NCI-H446 treated with DMSO at 0.1 percent for 48 hours (cell line): Measurements from ENCODE around the gene HES2.
"Not testable (repeated sequence)": the region's sequence is repeated elsewhere in the genome, so short reads cannot be mapped to it uniquely, and the experiment has no call there.

ENCODE experiments used
- DNase-seq: peaks from one replicate; lab custom pipeline; 2025; lab: John Stamatoyannopoulos, UW

The HES2 gene, protein sequence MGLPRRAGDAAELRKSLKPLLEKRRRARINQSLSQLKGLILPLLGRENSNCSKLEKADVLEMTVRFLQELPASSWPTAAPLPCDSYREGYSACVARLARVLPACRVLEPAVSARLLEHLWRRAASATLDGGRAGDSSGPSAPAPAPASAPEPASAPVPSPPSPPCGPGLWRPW

DNA sequence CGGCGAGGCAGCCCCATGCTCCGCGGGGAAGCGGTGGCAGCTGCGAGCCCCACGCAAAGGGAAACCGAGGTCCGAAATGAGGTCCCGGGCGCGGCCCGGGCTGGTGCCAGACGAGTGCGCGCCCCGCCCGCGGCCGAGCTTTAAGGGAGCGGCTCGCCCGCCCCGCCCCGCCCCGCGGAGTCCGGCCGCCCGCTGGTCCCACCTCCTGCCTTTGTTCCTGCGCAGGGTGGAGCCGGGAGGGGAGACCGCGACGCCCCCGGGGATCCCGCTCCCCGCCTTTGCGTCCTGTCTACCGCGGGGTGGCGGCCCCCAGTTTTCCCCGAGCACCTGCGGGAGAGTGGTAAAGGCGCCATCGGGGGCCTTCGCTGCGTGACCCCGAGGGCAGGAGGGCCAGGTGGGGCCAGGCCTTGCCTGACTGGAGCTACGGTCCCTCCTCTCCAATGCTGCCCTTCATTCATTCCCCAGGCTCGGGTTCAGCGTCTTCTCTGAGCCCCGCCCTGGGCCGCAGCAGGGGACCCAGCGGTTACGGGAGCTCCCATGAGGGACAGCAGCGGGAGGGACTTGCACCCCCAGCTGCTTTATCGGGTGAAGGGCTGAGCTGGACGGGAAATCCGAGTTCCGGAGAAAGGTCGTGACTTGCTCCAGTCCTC lies at the start of gene HES2:
TSS of gene HES2 (minus strand) at position 116 of the 650 bp plus-strand sequence. CDS start at position 17, 99 bp downstream.
- DNase-seq: no peak

DNA sequence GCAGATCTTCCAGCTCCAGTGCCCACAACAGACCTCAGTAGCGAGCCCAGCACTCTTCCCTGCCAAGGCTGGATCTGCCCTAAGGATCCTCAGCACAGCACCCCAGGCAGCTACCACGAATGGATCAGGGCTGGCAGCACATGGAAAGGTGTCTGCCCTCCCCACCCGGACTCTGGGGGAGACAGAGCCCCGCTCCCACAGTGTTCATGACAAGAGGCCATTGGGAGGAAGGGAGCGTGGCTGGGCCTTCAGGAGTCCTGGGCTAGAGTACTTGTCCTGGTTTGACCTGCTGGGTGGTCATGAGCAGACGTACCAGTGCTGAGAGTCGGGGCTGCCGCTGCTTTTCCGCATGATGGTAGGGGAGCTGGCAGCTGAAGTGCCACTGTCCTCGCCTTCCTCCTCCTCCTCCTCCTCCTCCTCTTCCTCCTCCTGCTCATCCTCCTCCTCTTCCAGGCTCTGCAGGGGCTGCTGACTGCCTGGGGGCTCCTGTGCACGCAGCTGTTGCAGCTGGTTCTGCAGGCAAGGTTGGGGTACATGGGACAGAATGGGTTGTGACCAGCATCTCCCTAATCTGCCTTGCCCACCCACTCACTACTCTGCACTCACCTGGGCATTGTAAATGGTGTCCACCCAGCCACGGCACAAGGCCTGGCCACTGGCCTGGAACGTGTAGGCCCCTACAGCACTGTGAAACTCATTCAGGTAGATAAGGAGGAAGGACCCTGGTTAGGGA lies 49.2 kb upstream of the HES2 start:
- no peak for DNase-seq

GRCh38 chr1:6467744-6468688 lies 48.3 kb upstream of the HES2 start:
- no peak for DNase-seq

DNA sequence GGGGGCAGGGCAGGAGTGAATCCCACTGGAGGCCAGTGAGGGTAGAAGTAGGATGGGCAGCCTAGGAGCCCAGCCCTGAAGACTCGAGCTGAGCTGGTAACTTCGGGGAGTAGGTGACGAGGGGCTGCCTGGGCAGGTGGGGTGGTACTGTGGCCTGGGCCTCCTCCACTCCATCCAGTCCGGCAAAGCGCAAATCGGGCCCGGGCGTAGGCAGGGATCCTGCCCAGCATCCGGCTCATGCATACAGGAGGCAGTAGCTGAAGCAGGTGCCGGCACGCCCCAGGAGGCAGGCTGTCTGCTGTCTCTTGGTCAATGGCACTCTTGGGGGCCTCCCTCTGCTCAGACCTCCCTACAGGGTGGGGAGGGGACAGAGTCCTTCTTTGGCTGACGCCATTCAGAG lies 47.5 kb upstream of the HES2 start:
- no peak for DNase-seq

DNA sequence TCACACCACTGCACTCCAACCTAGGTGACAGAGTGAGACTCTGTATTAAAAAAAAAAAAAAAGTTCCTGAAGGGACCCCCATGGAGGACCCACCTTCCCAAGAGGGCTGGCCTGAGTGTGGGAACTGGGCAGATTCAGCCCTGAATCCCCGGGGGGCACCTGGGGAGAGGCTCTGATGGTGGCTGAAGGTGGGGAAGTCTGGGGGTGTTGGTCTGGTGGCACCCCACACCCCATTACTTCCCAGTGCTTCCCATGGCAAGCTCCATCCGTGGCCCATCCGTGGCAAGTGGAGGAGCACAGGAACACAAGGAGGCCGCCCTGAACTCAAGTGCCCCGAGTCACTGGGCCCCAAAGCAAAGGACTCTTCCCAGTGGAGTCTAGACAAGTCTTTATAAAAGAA lies 47.0 kb upstream of the HES2 start:
- no peak for DNase-seq

- DNase-seq: no peak
These were observed 46.3 kb upstream of the HES2 start, which contains the start of gene TNFRSF25 for GRCh38 chr1:6466023-6466422. Gene TNFRSF25, minus strand, starts transcription at chr1:6466173. Its CDS starts 66 bp downstream, at chr1:6466107.

DNA sequence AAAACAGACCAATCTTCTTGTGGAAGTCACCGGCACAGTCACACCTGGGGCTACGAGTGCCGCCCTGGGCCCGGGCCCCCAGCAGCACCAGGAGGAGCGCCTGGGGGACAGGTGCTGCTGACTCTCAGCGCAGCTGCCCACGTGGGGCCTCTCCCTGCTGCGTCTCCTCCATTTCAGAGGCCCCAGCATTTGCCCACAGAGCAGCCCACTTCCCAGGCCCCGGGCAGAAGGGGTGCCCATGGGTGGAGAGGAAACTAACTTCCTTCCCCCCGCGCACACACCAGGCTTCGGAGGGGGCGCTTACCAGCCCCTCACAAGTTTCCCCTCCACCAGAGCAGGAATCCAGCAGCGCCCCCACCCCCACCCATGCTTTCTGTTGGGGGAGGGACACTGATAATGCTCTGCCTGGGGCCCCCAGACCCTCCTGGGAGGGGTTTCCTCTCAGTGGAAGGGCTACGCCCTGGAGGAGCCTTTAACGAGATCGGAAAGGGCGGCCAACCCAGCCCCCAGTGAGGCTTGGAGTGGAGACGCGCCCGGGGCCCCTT lies 45.8 kb upstream of the HES2 start:
- DNase-seq: no peak

- no peak for DNase-seq
These were observed 45.2 kb upstream of the HES2 start for GRCh38 chr1:6464915-6465314.

DNA sequence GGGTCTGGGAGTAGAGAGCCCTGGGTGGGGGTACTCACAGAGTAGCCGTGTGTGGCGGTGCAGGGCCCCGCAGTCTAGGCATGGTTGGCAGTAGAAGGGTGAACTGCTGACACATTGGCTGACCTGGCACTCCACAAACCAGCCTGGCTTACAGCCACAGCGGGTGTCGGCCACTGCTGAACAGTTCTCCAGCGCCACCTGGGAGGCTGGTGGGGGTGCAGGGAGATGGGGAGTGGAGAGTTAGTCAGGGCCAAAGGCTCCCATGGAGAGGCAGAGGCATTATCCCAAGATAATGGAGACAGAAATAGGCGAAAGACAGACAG lies 44.8 kb upstream of the HES2 start:
- DNase-seq: no peak

DNA sequence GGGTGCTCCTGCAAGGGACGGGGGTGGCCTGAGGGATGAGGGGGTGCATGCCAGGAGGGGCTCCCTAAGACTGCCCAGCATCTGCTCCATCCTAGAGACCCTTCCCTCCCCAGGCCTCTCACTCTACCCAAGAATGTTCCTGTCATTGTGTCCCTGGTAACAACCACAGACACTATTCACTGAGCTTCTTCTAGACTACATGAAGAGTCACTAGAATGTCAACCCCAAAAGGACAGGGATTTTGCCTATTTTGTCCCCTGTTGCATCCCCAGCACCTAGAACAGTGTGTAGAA lies 43.3 kb upstream of the HES2 start:
- DNase-seq: no peak

DNA sequence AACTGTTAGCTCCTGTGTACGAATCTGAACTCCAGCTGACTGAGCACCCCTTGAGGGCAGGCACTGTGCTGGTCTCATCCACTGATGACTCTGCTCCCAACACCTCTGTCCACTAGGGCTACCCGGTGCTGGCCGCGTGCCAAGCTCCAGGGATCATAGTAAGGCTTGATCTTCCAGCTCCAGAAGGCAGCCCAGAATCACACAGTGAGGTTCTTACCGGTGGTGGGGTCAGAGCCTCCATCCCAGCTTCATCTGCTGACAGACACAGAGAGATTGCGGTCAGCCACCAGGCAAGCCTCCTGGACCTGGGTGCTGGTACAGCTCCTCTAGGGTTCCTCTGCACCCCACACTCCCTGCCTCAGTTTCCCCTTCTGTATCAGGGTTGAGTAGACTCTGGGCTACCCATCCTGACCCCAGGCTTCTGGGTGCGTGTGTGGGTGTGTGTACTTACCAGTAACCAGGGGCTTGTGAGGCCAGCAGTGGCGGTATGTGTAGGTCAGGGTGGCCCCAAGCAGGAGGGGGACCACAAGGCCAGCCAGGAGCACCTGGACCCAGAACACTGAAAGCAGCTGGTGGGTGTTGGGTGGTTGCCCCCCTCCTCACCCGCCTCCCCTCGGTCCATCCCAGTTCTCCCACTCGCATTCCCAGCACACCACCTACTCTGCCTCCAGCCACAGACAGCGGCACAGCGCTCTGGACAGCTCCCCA lies 42.8 kb upstream of the HES2 start:
- no peak for DNase-seq

DNA sequence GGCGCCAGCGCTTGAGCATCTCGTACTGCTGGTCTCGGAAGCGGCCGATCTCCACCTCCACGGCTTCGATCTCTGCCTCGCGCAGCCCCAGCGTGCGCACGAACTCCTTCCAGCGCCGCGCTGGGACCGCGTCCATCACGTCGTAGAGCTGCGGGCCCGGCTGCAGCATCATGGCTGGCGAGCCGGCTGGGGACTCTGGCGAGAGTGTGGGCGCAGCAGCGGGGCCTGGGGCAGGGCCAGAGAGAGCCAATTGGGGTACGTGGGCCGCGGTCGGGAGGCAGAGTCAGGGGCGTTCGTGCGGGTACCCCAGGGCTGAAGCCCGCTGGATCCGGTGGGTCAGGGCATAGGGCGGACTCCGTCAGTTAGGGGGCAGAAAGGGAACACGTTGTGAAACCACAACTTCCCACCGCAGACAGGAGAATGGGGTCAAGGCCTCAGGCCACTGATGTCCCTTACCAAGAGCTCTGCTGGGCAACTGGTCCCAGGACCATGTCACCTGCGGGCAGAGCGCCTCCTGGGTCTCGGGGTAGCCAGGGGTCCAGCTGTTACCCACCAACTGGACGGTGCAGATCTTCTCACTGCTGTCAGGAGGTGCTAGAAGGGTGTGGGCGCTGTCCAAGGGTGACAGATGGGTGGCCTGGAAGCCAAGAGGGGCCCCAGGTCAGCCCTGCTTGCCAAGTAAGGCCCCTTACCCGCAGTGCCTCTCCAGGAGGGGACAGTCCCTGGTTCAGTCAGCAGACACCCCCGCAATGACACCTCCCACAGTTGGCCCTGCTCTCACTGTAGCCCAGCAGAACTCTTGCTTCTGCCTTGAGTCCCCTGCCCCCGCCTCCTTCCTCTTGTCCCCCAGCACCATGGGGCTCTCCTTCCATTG lies 42.1 kb upstream of the HES2 start:
- DNase-seq: no peak

GRCh38 chr1:6461051-6461530 lies 41.4 kb upstream of the HES2 start:
- DNase-seq: no peak

- no peak for DNase-seq
These were observed 40.8 kb upstream of the HES2 start for GRCh38 chr1:6460301-6461050.

DNA sequence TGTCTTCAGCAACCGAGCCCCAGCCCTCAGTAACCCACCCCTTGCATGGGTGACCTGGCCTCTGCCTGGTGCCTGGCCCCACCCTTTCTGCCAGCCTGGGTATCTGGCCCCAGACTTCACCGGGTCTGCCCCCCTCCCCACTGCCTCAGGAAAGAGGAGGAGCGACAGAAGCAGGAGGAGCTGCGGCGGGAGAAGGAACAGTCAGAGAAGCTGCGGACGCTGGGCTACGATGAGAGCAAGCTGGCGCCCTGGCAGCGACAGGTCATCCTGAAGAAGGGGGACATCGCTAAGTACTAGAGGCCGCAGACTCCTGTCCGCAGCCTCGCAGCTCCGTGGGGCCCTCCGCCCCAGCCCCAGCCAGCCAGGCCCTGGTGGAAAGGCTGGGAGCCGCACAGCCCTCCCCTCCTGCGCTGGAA lies 40.1 kb upstream of the HES2 start:
- DNase-seq: no peak

- DNase-seq: no peak
These were observed 37.2 kb upstream of the HES2 start for GRCh38 chr1:6456800-6457466.

DNA sequence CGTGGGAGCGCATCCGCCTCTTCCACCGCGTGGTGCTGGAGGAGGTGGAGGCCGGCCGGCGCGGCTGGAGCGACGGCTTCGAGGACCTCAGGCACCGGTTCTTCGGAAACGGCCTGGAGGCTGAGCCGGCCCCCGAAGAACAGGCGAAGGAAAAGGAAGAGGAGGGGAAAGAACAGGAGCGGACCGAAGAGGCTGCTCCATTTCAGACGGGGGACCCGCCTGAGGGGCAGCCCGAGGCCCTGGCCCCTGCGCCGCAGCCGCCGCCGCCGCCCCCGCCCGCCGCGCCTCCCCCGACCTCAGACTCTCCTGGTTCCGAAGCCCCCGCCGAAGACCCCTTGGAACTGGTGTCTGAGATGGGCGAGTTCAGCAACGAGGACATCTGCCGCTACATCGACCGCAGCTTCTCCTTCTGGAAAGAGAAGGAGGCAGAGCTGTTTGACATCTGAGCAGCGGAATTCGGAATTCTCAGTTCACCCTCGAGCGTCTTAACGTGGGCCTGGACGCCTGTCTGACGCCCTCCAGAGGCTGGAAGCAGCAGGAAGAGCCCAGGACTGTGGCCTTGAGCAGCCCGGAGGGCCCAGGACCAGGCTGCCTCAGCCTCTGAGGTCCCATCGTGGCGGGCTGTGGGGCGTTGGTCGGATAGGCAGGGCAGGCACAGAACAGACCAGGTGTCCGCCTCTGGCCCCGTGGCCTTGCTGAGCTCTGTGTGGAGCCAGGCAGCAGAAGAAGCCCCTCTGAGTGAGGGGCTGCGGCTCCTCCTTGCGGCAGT lies 36.2 kb upstream of the HES2 start:
- not testable (repeated sequence) for DNase-seq
